ENCODE data around the gene NOC3L.

DNA sequence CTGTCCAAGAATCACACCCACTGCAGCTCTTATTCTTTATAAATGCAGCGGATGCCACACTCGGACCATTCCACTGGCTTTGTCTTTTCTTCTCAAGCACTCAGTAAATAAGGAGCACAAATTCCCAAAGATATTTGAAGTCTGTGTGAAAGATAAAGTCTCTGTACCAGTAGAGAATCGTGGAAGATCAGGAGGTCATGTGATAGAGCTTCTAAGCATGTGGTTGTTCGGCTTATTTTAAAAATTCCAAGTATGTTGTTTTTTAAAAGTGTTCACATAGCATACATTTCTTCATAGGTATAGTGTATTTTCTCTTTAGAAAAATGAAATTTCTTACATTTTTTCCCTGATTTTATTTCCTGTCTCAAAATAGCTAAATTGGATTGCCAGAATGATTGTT, 75.8 kb downstream of the NOC3L start:
- TF ChIP-seq CTCF (tag by site-specific recombination; IDR thresholded peaks at IDR 0.05) (no peak), RBAK (tag by site-specific recombination; IDR thresholded peaks at IDR 0.05) (no peak), ZNF24 (tag by site-specific recombination; IDR thresholded peaks at IDR 0.05) (no peak), ZNF23 (tag by site-specific recombination; IDR thresholded peaks at IDR 0.05; ENCODE audit: borderline replicate concordance) (no peak), ZNF76 (tag by site-specific recombination; IDR thresholded peaks at IDR 0.05; ENCODE audit: borderline replicate concordance, low read depth) (no peak), ZNF558 (tag by site-specific recombination; IDR thresholded peaks at IDR 0.05) (no peak), ZNF571 (tag by site-specific recombination; IDR thresholded peaks at IDR 0.05) (no peak), YY1 (tag by site-specific recombination; IDR thresholded peaks at IDR 0.05) (no peak), ZNF174 (tag by site-specific recombination; IDR thresholded peaks at IDR 0.05) (no peak), ZNF555 (tag by site-specific recombination; conservative IDR thresholded peaks at IDR 0.05) (no peak), HOXC10 (CRISPR knock-in tag; IDR thresholded peaks at IDR 0.05) (no peak)
- TF ChIP-seq, protein P1, sequence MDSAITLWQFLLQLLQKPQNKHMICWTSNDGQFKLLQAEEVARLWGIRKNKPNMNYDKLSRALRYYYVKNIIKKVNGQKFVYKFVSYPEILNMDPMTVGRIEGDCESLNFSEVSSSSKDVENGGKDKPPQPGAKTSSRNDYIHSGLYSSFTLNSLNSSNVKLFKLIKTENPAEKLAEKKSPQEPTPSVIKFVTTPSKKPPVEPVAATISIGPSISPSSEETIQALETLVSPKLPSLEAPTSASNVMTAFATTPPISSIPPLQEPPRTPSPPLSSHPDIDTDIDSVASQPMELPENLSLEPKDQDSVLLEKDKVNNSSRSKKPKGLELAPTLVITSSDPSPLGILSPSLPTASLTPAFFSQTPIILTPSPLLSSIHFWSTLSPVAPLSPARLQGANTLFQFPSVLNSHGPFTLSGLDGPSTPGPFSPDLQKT (IDR thresholded peaks at IDR 0.05; ENCODE audit: borderline replicate concordance, low read depth, low read length): no peak
- TF ChIP-seq, protein P2, sequence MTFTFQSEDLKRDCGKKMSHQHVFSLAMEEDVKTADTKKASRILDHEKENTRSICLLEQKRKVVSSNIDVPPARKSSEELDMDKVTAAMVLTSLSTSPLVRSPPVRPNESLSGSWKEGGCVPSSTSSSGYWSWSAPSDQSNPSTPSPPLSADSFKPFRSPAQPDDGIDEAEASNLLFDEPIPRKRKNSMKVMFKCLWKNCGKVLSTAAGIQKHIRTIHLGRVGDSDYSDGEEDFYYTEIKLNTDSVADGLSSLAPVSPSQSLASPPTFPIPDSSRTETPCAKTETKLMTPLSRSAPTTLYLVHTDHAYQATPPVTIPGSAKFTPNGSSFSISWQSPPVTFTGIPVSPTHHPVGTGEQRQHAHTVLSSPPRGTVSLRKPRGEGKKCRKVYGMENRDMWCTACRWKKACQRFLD (tag by site-specific recombination; IDR thresholded peaks at IDR 0.05): no peak

Data from HEK293 (cell line).